Natural killer cell (primary cell): ENCODE data around the gene SERGEF. TPM values are rescaled to one million over a fixed set of nuclear protein-coding genes. Genes with fewer than 3 reads are reported as not detected.

Experiments used
- ATAC-seq, 3 donors: fragments of 150-1000 bp in 2 of 3; fragments of 200-7000 bp in 1 of 3; cut with Tn5 transposase; 1 replicate in 1 of 3; 2 replicates in 2 of 3; pipeline ENCODE4 v1.10.0; 2021; ENCODE audit warnings: mild to moderate bottlenecking in 2 of 3, moderate library complexity in 2 of 3
- DNase-seq, 2 donors: peaks; one replicate each; pipeline versions ENCODE4 v3.0.0 to v3.0.0-alpha.2; 2013 to 2021; ENCODE audit warnings: mixed read lengths in 1 of 2
- H3K27ac ChIP-seq: one replicate; pipeline ENCODE4 v1.5.1; 2013; ENCODE audit warnings: mild to moderate bottlenecking, low read length
- H3K27me3 ChIP-seq: one replicate; pipeline ENCODE4 v1.6.1; 2013; ENCODE audit warnings: low read length; ENCODE audit not compliant: control insufficient read depth, insufficient read depth
- H3K36me3 ChIP-seq: one replicate; pipeline ENCODE4 v1.6.1; 2013; ENCODE audit warnings: low read length; ENCODE audit not compliant: control insufficient read depth, insufficient read depth
- H3K4me1 ChIP-seq: one replicate; pipeline ENCODE4 v1.6.1; 2013; ENCODE audit warnings: low read length; ENCODE audit not compliant: control insufficient read depth, insufficient read depth
- H3K4me3 ChIP-seq: one replicate; pipeline ENCODE4 v1.5.1; 2013; ENCODE audit warnings: low read length
- H3K9me3 ChIP-seq: one replicate; pipeline ENCODE4 v1.6.1; 2013; ENCODE audit warnings: low read length; ENCODE audit not compliant: control insufficient read depth, insufficient read depth
- H3K27ac Mint-ChIP-seq, 2 donors: one replicate each; pipeline ENCODE4 v1.8.0; 2022; ENCODE audit warnings: mild to moderate bottlenecking in 2 of 2, mixed read lengths in 2 of 2, moderate library complexity in 1 of 2
- H3K27me3 Mint-ChIP-seq, 2 donors: one replicate each; pipeline ENCODE4 v1.8.0; 2022; ENCODE audit warnings: low read depth in 2 of 2, mixed read lengths in 2 of 2
- H3K36me3 Mint-ChIP-seq: one replicate; pipeline ENCODE4 v1.8.0; 2022; ENCODE audit warnings: mixed read lengths
- H3K4me1 Mint-ChIP-seq, 2 donors: one replicate each; pipeline ENCODE4 v1.8.0; 2022; ENCODE audit warnings: mixed read lengths in 2 of 2
- H3K4me3 Mint-ChIP-seq: one replicate; pipeline ENCODE4 v1.8.0; 2022; ENCODE audit warnings: mild to moderate bottlenecking, moderate library complexity, mixed read lengths
- H3K9me3 Mint-ChIP-seq, 2 donors: one replicate each; pipeline ENCODE4 v1.8.0; 2022; ENCODE audit warnings: mixed read lengths in 2 of 2
- WGBS: methylation state at CpG from one replicate; pipeline ENCODE4 v1.1.7; 2013; ENCODE audit warnings: missing lambda C conversion rate; ENCODE audit not compliant: insufficient coverage; 5-methylcytosine and 5-hydroxymethylcytosine counted together
- intact Hi-C: fragments of 100-400 bp; cut with micrococcal nuclease; formaldehyde crosslinking; loops from one replicate; pipeline ENCODE4 v1.14.2; 2022
- total RNA-seq, 4 donors: library from RNA; stranded (reverse); fragments of 120-200 nt in 1 of 4; gene quantifications; one replicate each; pipeline versions ENCODE4 v1.2.3 to v1.2.4, GENCODE V29; 2013 to 2022
- TF ChIP-seq, protein P1 (sequence below): fragments of 200-600 bp; IDR thresholded peaks from one replicate; pipeline ENCODE4 v1.8.0; 2022; ENCODE audit warnings: antibody characterized with exemption

Gene SERGEF
- total RNA-seq, 3 donors from 2014 or later (not counting 1 experiment from before 2014, with no cell fraction given): 67.5 to 78.6 (median 69.4) TPM

DNA sequence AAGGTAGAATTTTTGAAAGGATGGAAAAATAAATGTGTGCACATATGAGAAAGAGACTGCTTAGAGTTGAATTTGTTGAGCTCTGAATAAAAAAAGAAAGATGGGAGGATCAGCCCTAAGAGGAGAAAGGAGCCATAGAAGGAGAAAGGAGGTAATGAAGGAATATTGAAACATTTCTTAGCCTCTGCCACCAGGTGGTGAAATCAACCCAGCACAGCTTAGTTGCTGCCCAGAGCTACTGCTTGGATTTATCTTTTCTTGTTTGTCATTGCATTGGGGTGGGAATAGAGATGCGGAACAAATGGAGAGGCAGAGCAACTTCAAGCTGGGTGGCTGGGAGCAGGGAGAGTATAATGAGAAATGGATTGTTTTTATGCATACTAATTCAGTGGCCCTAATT lies 80.4 kb downstream of the SERGEF start:
- H3K36me3 Mint-ChIP-seq: peaks cover 15% of the 10 kb centered on the region
- H3K9me3 ChIP-seq: peaks cover 2% of the 10 kb centered on the region
- no peaks in the 10 kb centered on the region for H3K27me3 ChIP-seq
- no peak overlapping the region for H3K4me3 ChIP-seq
- TF ChIP-seq, protein P1, sequence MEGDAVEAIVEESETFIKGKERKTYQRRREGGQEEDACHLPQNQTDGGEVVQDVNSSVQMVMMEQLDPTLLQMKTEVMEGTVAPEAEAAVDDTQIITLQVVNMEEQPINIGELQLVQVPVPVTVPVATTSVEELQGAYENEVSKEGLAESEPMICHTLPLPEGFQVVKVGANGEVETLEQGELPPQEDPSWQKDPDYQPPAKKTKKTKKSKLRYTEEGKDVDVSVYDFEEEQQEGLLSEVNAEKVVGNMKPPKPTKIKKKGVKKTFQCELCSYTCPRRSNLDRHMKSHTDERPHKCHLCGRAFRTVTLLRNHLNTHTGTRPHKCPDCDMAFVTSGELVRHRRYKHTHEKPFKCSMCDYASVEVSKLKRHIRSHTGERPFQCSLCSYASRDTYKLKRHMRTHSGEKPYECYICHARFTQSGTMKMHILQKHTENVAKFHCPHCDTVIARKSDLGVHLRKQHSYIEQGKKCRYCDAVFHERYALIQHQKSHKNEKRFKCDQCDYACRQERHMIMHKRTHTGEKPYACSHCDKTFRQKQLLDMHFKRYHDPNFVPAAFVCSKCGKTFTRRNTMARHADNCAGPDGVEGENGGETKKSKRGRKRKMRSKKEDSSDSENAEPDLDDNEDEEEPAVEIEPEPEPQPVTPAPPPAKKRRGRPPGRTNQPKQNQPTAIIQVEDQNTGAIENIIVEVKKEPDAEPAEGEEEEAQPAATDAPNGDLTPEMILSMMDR: no peak
- H3K27me3 Mint-ChIP-seq: no peaks in the 10 kb centered on the region
- intact Hi-C loops: no loop called here
- no peaks in the 10 kb centered on the region for H3K36me3 ChIP-seq
- no peak overlapping the region for H3K27ac ChIP-seq
- H3K27ac Mint-ChIP-seq: peak overlapping the region in 1 of 2 donors; percentile 56
- no peak overlapping the region for H3K4me3 Mint-ChIP-seq
- H3K4me1 ChIP-seq: no peaks in the 10 kb centered on the region
- DNase-seq (no peak), ATAC-seq (no peak)
- 100% methylated on average over 1 of the region's 1 CpG for WGBS
- H3K4me1 Mint-ChIP-seq: peaks cover 9 to 16% of the 10 kb centered on the region in 2 donors
- H3K9me3 Mint-ChIP-seq: peaks cover 3% of the 10 kb centered on the region in 2 donors

DNA sequence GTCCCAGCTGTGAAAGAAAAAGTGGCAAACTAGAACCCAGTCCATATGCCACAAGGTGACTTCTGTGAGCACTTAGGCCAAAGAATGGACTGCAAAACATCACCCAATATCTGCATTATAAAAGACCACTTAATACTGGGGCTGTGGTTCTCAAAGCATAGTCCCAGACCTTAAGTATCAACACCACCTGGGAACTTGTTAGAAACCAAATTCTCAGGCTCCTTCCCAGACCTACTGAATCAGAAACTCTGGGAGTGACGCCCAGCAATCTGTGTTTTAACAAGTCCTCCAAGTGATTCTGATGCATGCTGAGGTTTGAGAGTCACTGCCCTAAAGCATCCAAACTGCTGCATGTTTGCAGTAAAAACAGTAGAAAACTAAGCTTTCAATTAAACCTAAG lies 81.3 kb downstream of the SERGEF start:
- Histone ChIP-seq H3K27me3 (no peaks in the 10 kb centered on the region), H3K36me3 (peaks cover 4% of the 10 kb centered on the region), H3K4me1 (no peaks in the 10 kb centered on the region), H3K4me3 (no peak overlapping the region), H3K27ac (no peak overlapping the region), H3K9me3 (peaks cover 2% of the 10 kb centered on the region)
- peaks cover 3% of the 10 kb centered on the region in 2 donors for H3K9me3 Mint-ChIP-seq
- DNase-seq (no peak), ATAC-seq (no peak)
- no peaks in the 10 kb centered on the region for H3K27me3 Mint-ChIP-seq
- peak overlapping the region; percentile 11 to 56 for H3K27ac Mint-ChIP-seq
- intact Hi-C loops: no loop called here
- TF ChIP-seq, protein P1: no peak
- H3K4me3 Mint-ChIP-seq: no peak overlapping the region
- H3K4me1 Mint-ChIP-seq: peaks cover 9 to 20% of the 10 kb centered on the region in 2 donors
- WGBS: 94% methylated on average over 1 of the region's 1 CpG
- peaks cover 15% of the 10 kb centered on the region for H3K36me3 Mint-ChIP-seq

- Histone ChIP-seq H3K27ac (no peak overlapping the region), H3K4me3 (no peak overlapping the region), H3K4me1 (no peaks in the 10 kb centered on the region), H3K36me3 (peaks cover 7% of the 10 kb centered on the region), H3K9me3 (peaks cover 2% of the 10 kb centered on the region), H3K27me3 (no peaks in the 10 kb centered on the region)
- Mint-ChIP-seq H3K27me3 (no peaks in the 10 kb centered on the region), H3K4me3 (no peak overlapping the region), H3K27ac (no peak overlapping the region), H3K36me3 (peaks cover 15% of the 10 kb centered on the region), H3K4me1 (peaks cover 9 to 23% of the 10 kb centered on the region in 2 donors), H3K9me3 (peaks cover 3% of the 10 kb centered on the region in 2 donors)
- no peak for DNase-seq
- no peak for ATAC-seq
- intact Hi-C loops: no loop called here
- 97% methylated on average over 3 of the region's 3 CpGs for WGBS
- TF ChIP-seq, protein P1: no peak
These were observed 82.2 kb downstream of the SERGEF start for GRCh38 chr11:17930544-17931125.

GRCh38 chr11:17929171-17929570 lies 83.7 kb downstream of the SERGEF start:
- peaks cover 3% of the 10 kb centered on the region in 2 donors for H3K9me3 Mint-ChIP-seq
- WGBS: 100% methylated on average over 3 of the region's 3 CpGs
- ATAC-seq (no peak), DNase-seq (no peak)
- Histone ChIP-seq H3K9me3 (peaks cover 2% of the 10 kb centered on the region), H3K4me1 (no peaks in the 10 kb centered on the region), H3K27ac (no peak overlapping the region), H3K36me3 (peaks cover 7% of the 10 kb centered on the region), H3K4me3 (no peak overlapping the region), H3K27me3 (no peaks in the 10 kb centered on the region)
- no peaks in the 10 kb centered on the region for H3K27me3 Mint-ChIP-seq
- TF ChIP-seq, protein P1: no peak
- no peak overlapping the region for H3K4me3 Mint-ChIP-seq
- no peak overlapping the region for H3K27ac Mint-ChIP-seq
- peaks cover 15% of the 10 kb centered on the region for H3K36me3 Mint-ChIP-seq
- intact Hi-C loops: no loop called here
- H3K4me1 Mint-ChIP-seq: peaks cover 9 to 28% of the 10 kb centered on the region in 2 donors
